Head of caudate nucleus (tissue), 42 donors: Measurements from ENCODE around the gene KSR2.

Source experiments
- DNase-seq, 42 donors: peaks; one replicate each; pipeline versions ENCODE4 v3.0.0 to v3.0.0-alpha.2; 2020 to 2021; ENCODE audit warnings: mixed read lengths in 7 of 42
- intact Hi-C: fragments of 100-400 bp; cut with DNase I; formaldehyde crosslinking; loops from one replicate; pipeline ENCODE4 v1.15.0; 2022

Gene KSR2

GRCh38 chr12:117972301-117972700, 3.5 kb upstream of the KSR2 start:
- no peak for DNase-seq
- intact Hi-C loops = no loop called here

DNA sequence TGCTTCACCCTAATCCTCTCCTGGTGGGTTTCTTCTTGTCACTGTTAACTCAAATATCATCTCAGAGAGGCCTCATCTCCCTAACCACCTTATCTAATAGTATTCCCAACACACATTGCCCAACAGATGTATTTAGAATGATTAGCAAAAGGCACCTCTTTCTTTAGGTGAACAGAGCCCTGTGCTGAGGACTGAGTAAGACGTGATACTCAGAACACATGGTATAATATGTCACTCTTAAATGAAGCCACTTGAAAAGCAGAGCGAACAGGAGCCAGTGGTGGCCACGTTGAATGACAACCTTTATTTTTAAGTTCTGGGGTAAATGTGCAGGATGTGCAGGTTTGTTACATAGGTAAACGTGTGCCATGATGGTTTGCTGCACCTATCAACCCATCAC, 1.5 kb upstream of the KSR2 start:
- intact Hi-C loops = no loop called here
- no peak for DNase-seq

DNA sequence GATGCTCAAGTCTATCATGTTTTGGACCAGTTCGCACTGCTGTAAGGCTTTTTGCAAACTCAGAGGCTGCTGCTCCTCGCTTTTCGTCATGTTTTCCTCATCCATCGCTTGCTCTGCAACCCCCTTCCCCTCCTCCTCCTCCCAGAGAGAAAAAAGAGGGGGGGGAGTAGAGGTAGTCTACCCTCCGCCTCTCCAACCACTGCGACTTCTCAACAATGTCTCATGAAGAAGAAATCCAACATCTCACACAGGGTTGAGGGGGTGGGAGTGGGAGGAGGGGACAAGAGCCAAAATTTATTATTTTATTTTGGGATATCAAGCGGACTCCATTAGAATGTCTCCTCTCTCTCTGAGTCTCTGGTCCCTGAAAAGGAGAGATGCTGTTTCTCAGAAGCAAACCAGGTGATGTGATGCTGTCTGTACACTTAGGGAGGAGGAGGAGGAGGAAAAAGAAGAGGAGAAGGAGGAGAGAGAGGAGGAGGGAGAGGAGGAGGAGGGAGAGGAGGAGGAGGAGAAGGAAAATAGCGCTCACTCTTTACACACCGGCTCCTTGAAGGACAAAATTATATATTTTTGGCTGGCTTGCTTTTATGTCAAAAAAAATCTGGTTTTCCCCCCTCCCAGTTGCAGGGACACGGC, 520 bp downstream of the KSR2 start:
- intact Hi-C loops = no loop called here
- DNase-seq = peak in 14 of 42 donors; percentile 3 to 51 (median 22)

DNA sequence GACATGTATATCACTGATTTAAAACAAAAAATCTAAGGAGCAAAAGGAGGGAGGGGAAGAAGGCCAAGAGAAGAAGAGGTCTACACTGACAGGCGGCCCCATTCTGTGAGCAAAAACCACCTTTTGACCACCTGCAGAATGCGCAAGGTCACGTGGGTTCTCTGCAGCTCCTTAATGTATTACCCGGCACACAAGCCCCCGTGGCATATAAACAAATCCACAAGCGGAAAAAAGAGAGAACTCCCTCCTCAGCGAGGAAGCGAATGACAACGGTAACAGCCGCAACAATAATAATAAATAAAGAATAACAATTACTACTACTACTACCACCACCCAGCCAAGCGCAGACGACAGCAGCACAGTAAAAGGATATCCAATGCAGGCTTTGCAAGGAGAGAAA, 1.3 kb downstream of the KSR2 start:
- intact Hi-C loops = no loop called here
- DNase-seq = peak in 34 of 42 donors; percentile 17 to 67 (median 33)

DNA sequence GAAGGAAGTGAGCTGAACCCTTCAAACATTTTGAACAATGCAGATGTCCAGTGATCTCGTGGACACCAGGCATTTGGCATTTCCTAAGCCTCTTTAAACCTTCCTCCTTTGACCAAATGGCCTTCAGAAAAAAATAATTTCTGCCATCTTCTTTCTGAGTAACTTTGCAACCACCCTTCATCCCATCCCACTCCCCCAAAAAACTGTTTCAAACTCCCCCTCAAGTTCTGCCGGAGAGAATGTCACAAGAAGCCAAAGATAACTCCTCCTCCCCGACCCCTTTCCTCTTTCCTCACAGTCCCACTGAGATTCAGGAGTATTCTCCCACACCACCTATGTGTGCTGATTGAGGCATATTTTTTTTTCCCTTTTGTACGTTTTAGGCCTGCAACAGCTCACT, 1.7 kb downstream of the KSR2 start:
- no peak for DNase-seq
- intact Hi-C loops = no loop called here

- intact Hi-C loops = no loop called here
- peak in 2 of 42 donors; percentile 11 to 21 for DNase-seq
Measured at GRCh38 chr12:117966511-117966910, 2.3 kb downstream of the KSR2 start.

DNA sequence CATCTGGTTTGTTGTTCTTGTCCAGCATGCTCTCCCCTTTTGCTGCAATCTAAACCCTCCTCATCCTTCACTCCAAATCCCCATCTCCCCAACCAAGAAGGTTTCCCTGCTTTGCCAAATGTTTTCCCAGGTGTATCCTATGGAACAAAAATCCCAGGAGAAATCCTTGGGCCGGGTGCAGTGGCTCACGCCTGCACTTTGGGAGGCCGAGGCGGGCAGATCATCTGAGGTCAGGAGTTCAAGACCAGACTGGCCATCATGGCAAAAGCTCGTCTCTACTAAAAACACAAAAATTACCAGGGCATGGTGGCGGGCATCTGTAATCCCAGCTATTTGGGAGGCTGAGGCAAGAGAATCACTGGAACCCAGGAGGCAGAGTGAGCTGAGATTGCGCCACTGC, 5.0 kb downstream of the KSR2 start:
- intact Hi-C loops = no loop called here
- DNase-seq = peak in 1 of 42 donors; percentile 12

DNA sequence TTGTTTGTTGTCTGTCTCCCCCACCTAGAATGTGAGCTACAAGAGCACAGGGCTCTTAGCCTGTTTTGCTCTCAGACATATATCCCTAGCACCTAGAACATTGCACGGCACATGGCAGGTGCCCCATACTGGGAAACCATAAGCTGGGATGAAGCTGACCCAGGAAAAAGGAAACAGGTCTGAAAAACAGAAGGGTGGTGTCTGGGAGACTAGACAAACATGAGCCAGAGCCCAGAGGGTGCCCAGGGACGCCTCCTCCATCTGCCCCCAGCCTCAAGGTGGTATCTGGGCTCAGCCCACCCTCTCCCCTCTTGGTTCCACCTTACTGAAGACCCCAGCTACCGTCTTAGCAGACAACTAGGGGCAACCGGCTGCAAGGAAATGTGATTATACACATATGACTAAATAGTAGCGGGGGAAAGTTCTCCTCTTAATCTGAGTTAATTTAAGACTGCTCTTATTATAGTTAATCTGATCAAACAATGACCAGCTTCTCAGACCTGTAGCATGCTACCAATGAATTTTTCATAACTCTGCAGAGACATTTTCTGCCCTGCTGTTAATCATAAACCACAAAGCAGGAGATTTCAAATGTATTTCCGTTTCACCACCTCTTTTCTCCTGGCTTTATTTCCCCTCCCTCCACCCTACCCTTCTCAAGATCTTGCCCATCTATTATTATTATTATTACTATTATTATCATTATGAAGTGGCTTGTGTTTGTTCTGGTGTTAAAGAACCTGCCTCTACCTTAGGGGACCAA, 31.9 kb downstream of the KSR2 start:
- no peak for DNase-seq
- intact Hi-C loops = no loop called here

- DNase-seq = no peak
- intact Hi-C loops = no loop called here
Measured at GRCh38 chr12:117933545-117933944, 35.2 kb downstream of the KSR2 start.

GRCh38 chr12:117926391-117926899, 42.3 kb downstream of the KSR2 start:
- intact Hi-C loops = no loop called here
- peak in 1 of 42 donors; percentile 33 for DNase-seq

GRCh38 chr12:117921929-117922777, 46.6 kb downstream of the KSR2 start:
- intact Hi-C loops = no loop called here
- DNase-seq = peak in 30 of 42 donors; percentile 12 to 84 (median 50)

DNA sequence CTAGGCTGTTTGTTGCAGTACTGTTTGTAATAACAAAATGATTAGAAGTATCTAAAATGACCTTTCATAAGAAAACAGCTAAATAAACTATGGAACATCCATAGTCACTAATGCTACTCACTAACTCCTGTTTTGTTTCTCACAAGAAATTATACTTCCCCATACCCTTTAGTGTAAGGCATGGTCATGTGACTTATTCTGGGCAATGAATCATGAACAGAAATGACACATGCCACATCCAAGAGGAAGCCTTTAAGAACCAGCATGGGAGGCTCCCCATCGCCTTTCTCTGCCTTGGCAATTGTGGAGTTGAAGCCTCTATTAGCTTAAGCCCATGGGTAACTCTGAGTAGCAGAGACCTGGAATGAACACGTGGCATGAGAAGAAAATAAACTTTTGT, 49.3 kb downstream of the KSR2 start:
- intact Hi-C loops = no loop called here
- no peak for DNase-seq

GRCh38 chr12:117914686-117915085, 54.1 kb downstream of the KSR2 start:
- DNase-seq = no peak
- intact Hi-C loops = no loop called here

- intact Hi-C loops = no loop called here
- no peak for DNase-seq
Measured at GRCh38 chr12:117912756-117913155, 56.0 kb downstream of the KSR2 start.

- no peak for DNase-seq
- intact Hi-C loops = no loop called here
Measured at GRCh38 chr12:117908411-117908810, 60.4 kb downstream of the KSR2 start.

- intact Hi-C loops = no loop called here
- no peak for DNase-seq
Measured at GRCh38 chr12:117907108-117907689, 61.6 kb downstream of the KSR2 start.

DNA sequence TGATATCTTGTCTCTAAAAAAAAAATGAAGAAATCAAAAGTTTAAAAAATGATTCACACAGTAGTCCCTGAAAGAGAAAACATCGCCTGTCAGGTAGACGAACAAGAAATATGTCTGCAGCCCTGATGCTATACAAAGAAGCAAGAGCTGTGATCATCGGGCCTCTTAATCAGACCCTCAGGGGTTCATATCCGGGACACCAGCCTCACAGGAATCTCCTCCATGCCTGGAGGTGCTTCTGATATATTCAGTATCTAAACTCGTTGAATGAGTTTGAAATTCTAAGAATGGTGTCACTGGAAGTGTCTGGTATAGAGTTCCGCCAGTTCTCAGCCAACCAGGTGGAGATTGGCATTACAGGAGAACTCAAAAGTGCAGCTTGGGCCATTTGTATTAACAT, 64.7 kb downstream of the KSR2 start:
- DNase-seq = no peak
- intact Hi-C loops = no loop called here

GRCh38 chr12:117903110-117903840, 65.5 kb downstream of the KSR2 start:
- DNase-seq = no peak
- intact Hi-C loops = no loop called here

DNA sequence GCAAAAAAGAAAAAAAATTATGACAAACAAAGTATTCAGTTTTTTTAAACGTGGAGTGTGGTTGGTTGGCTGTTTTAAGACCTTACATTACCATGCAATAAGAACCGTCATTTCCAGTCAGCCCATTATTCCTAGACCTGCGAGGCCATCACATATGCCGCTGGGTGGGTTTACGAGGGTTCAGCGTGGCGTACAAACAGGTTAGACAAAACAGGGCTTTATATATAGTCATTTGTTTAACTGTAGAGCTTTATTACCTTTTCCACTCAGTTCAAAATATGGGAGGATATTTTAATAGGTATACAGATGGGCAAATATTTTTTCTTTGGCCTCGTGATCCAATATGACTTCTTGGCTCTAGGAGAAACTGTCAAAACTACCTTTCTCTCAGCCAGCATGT, 67.2 kb downstream of the KSR2 start:
- DNase-seq = no peak
- intact Hi-C loops = no loop called here
